GM23338 (cell line): ENCODE data around the gene ADCY1. TPM values are rescaled to one million over a fixed set of nuclear protein-coding genes. Genes with fewer than 3 reads are reported as not detected.

ENCODE experiments used
- ATAC-seq: fragments of 200-7000 bp; cut with Tn5 transposase; 3 replicates; pipeline ENCODE4 v1.9.1; 2020
- DNase-seq: peaks from one replicate; pipeline ENCODE4 v3.0.0-alpha.2; 2015; ENCODE audit warnings: low spot score
- H2AFZ ChIP-seq: fragments of 200-600 bp; sonication (generic); 2 replicates; pipeline ENCODE4 v1.8.0; 2016; ENCODE audit warnings: antibody characterized with exemption, mild to moderate bottlenecking, moderate library complexity
- H3F3A ChIP-seq: fragments of 200-600 bp; sonication (generic); replicated peaks from 2 replicates; pipeline ENCODE4 v1.8.0; 2017; ENCODE audit warnings: antibody characterized with exemption, mixed run types, low read depth
- H3K27ac ChIP-seq: fragments of 200-600 bp; sonication (generic); 2 replicates; pipeline ENCODE4 v1.6.1; 2016; ENCODE audit warnings: low read depth
- H3K27me3 ChIP-seq: fragments of 200-600 bp; sonication (generic); 2 replicates; pipeline ENCODE4 v1.8.0; 2016; ENCODE audit warnings: mild to moderate bottlenecking, mixed run types, moderate library complexity; ENCODE audit not compliant: insufficient read depth
- H3K36me3 ChIP-seq: fragments of 200-600 bp; sonication (generic); 2 replicates; pipeline ENCODE4 v1.8.0; 2016; ENCODE audit warnings: mild to moderate bottlenecking; ENCODE audit not compliant: insufficient read depth
- H3K4me1 ChIP-seq: fragments of 200-600 bp; sonication (generic); 2 replicates; pipeline ENCODE4 v1.8.0; 2016; ENCODE audit warnings: mild to moderate bottlenecking, moderate library complexity; ENCODE audit not compliant: insufficient read depth
- H3K4me2 ChIP-seq: fragments of 200-600 bp; sonication (generic); 2 replicates; pipeline ENCODE4 v1.7.1; 2017; ENCODE audit warnings: mixed run types
- H3K4me3 ChIP-seq: fragments of 200-600 bp; sonication (generic); 2 replicates; pipeline ENCODE4 v1.6.1; 2016; ENCODE audit warnings: mixed run types
- H3K79me2 ChIP-seq: fragments of 200-600 bp; sonication (generic); replicated peaks from 2 replicates; pipeline ENCODE4 v1.8.0; 2017; ENCODE audit warnings: mild to moderate bottlenecking; ENCODE audit not compliant: insufficient read depth
- H3K9me2 ChIP-seq: fragments of 200-600 bp; sonication (generic); 2 replicates; pipeline ENCODE4 v1.8.0; 2017; ENCODE audit not compliant: insufficient read depth
- H4K20me1 ChIP-seq: fragments of 200-600 bp; sonication (generic); replicated peaks from 2 replicates; pipeline ENCODE4 v1.8.0; 2017; ENCODE audit warnings: mild to moderate bottlenecking; ENCODE audit not compliant: insufficient read depth
- H3K27ac Mint-ChIP-seq: 2 replicates; pipeline ENCODE4 v1.8.0; 2020; ENCODE audit warnings: inconsistent platforms, mild to moderate bottlenecking, moderate library complexity, mixed read lengths
- H3K27me3 Mint-ChIP-seq: 3 replicates; pipeline ENCODE4 v1.8.0; 2022; ENCODE audit warnings: low read depth, mild to moderate bottlenecking, moderate library complexity, mixed read lengths, inconsistent platforms; ENCODE audit not compliant: insufficient read depth, poor library complexity
- H3K36me3 Mint-ChIP-seq: 3 replicates; pipeline ENCODE4 v1.8.0; 2021; ENCODE audit warnings: low read depth, mild to moderate bottlenecking, inconsistent platforms, moderate library complexity, mixed read lengths
- H3K4me1 Mint-ChIP-seq: 3 replicates; pipeline ENCODE4 v1.8.0; 2020; ENCODE audit warnings: mild to moderate bottlenecking, inconsistent platforms, mixed read lengths
- H3K4me3 Mint-ChIP-seq: 3 replicates; pipeline ENCODE4 v1.8.0; 2021; ENCODE audit warnings: moderate library complexity, mild to moderate bottlenecking, inconsistent platforms, mixed read lengths
- H3K9me3 Mint-ChIP-seq: 3 replicates; pipeline ENCODE4 v1.8.0; 2020; ENCODE audit warnings: moderate library complexity, mild to moderate bottlenecking, inconsistent platforms, mixed read lengths
- CREB1 ChIP-seq: fragments of 250-450 bp; sonication (Bioruptor Pico); IDR thresholded peaks from 2 replicates; pipeline ENCODE4 v1.5.0; 2020; ENCODE audit warnings: low read depth, mild to moderate bottlenecking, moderate library complexity
- CTCF ChIP-seq, 2 experiments: fragments of 200-600 bp in 1 of 2; sonication (generic) in 1 of 2; conservative IDR thresholded peaks; 2 replicates each; pipeline versions ENCODE4 v1.5.1 to v1.6.1; 2016 to 2017; ENCODE audit warnings: antibody characterized with exemption in 2 of 2, low read depth in 2 of 2, mild to moderate bottlenecking in 2 of 2, moderate library complexity in 1 of 2
- ETS1 ChIP-seq: IDR thresholded peaks from 2 replicates; pipeline ENCODE4 v1.6.1; 2016; ENCODE audit warnings: antibody characterized with exemption
- EZH2 ChIP-seq: fragments of 200-600 bp; sonication (generic); IDR thresholded peaks from one replicate; pipeline ENCODE4 v1.8.0; 2017; ENCODE audit warnings: antibody characterized with exemption, mild to moderate bottlenecking, low read depth; ENCODE audit not compliant: unreplicated experiment
- EZH2phosphoT487 ChIP-seq: fragments of 200-600 bp; sonication (generic); IDR thresholded peaks from one replicate; pipeline ENCODE4 v1.8.1; 2018; ENCODE audit warnings: antibody characterized with exemption; ENCODE audit not compliant: unreplicated experiment
- JUNB ChIP-seq: IDR thresholded peaks from one replicate; pipeline ENCODE4 v1.6.1; 2016; ENCODE audit warnings: antibody characterized with exemption; ENCODE audit not compliant: unreplicated experiment
- NANOG ChIP-seq: IDR thresholded peaks from 2 replicates; pipeline ENCODE4 v1.6.1; 2016; ENCODE audit warnings: antibody characterized with exemption, borderline replicate concordance
- POLR2AphosphoS5 ChIP-seq: IDR thresholded peaks from 2 replicates; pipeline ENCODE4 v1.6.1; 2016; ENCODE audit warnings: antibody characterized with exemption, low read depth
- REST ChIP-seq: IDR thresholded peaks from one replicate; pipeline ENCODE4 v1.6.1; 2018; ENCODE audit warnings: antibody characterized with exemption; ENCODE audit not compliant: unreplicated experiment
- STAT1 ChIP-seq: IDR thresholded peaks from one replicate; pipeline ENCODE4 v1.6.1; 2016; ENCODE audit warnings: antibody characterized with exemption; ENCODE audit not compliant: unreplicated experiment
- ZNF114 ChIP-seq: fragments of 250-450 bp; sonication (Bioruptor Pico); IDR thresholded peaks from 2 replicates; pipeline ENCODE4 v1.5.0; 2020; ENCODE audit warnings: mild to moderate bottlenecking, moderate library complexity
- ZNF331 ChIP-seq: fragments of 250-450 bp; sonication (Bioruptor Pico); IDR thresholded peaks from 2 replicates; pipeline ENCODE4 v1.5.0; 2020; ENCODE audit warnings: low read depth, mild to moderate bottlenecking, moderate library complexity
- ZNF462 ChIP-seq: fragments of 250-450 bp; sonication (Bioruptor Pico); IDR thresholded peaks from 2 replicates; pipeline ENCODE4 v1.5.0; 2020; ENCODE audit warnings: mild to moderate bottlenecking, moderate library complexity
- polyA plus RNA-seq: library from polyadenylated mRNA; unstranded; fragments of >200 nt; fragmentation: Nextera tagmentation; extraction: Ambion mirVana; gene quantifications from 2 replicates; pipeline ENCODE4 v1.2.1, GENCODE V29; 2016
- total RNA-seq: library from RNA; depleted of rRNA; stranded (reverse); fragments of >200 nt; shearing (Covaris generic); gene quantifications from 2 replicates; pipeline ENCODE4 v1.2.3, GENCODE V29; 2014

Gene ADCY1
- total and polyA plus RNA-seq, 2 experiments from 2014 or later, result 2.3 to 18.7 TPM

- H2AFZ ChIP-seq, result no peak overlapping the region
- TF ChIP-seq EZH2phosphoT487 (no peak), CTCF (conservative IDR thresholded peaks at IDR 0.05; ENCODE audit: low read depth in 2 of 2) (no peak), ZNF114 (CRISPR knock-in tag) (no peak), POLR2AphosphoS5 (no peak), ZNF462 (CRISPR knock-in tag) (no peak), STAT1 (no peak), ZNF331 (CRISPR knock-in tag) (no peak), CREB1 (CRISPR knock-in tag) (no peak), ETS1 (no peak), JUNB (no peak), REST (no peak), NANOG (no peak), EZH2 (no peak)
- no peaks in the 10 kb centered on the region for H3K9me3 Mint-ChIP-seq
- H3K4me3 Mint-ChIP-seq, result no peak overlapping the region
- no peak overlapping the region for H3K4me3 ChIP-seq
- H3K4me2 ChIP-seq, result no peak overlapping the region
- H3K27me3 ChIP-seq, result no peaks in the 10 kb centered on the region
- no peaks in the 10 kb centered on the region for H4K20me1 ChIP-seq
- H3K36me3 ChIP-seq, result no peaks in the 10 kb centered on the region; the same call in 1 of the 2 replicates
- no peak for DNase-seq
- no peaks in the 10 kb centered on the region for H3K4me1 ChIP-seq
- no peaks in the 10 kb centered on the region for H3K9me2 ChIP-seq
- no peak overlapping the region for H3K27ac Mint-ChIP-seq
- H3F3A ChIP-seq, result no peaks in the 10 kb centered on the region
- H3K27ac ChIP-seq, result no peak overlapping the region
- peaks cover 2% of the 10 kb centered on the region for H3K27me3 Mint-ChIP-seq
- ATAC-seq, result no peak
- H3K36me3 Mint-ChIP-seq, result peaks cover 16% of the 10 kb centered on the region
- H3K79me2 ChIP-seq, result no peaks in the 10 kb centered on the region
- H3K4me1 Mint-ChIP-seq, result no peaks in the 10 kb centered on the region; the same call in 2 of the 3 replicates
Measured at GRCh38 chr7:45680776-45681175, 106.6 kb downstream of the ADCY1 start.
